ENCODE results near the gene LAMA3.

Gene LAMA3

DNA sequence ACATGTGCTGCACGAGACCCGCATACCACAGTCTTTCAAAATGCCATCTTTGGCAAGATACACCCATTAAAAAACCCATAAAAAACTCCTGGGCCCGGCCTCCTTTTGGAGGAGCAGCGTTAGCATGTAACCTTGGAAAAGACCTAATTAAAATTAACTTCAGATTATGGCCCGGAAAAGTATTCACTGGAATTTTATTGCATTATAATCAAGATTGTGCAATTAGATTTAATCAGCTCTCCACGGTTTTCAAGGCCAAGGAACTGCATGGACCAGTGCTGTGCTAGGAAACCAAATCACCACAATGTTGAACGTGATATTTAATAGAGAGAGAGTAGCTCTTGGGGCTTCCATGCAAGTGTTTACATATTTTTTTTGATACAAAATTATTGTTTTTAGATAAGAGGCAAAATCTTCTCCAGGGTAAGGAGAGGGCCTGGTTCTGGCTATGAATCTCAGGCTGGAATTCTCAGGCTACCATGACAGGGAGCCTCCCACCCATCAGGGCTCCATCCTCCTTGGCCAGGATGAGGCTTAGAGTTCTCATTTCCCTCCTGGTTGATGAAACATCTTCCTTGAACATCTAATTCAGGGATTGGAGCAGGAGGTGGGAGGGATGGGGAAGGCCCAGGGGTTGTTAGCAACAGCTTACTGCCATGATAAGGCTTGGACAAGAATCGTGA lies 243.3 kb downstream of the LAMA3 start:
- no peaks in the 10 kb centered on the region for H3F3A ChIP-seq (ENCODE audit: low read depth)
- H3K79me2 ChIP-seq (ENCODE audit: insufficient read depth, low read length), result no peaks in the 10 kb centered on the region
- H3K4me1 ChIP-seq (ENCODE audit: insufficient read depth, low read length, poor library complexity, severe bottlenecking), result peaks cover 7% of the 10 kb centered on the region
- H3K36me3 ChIP-seq (ENCODE audit: insufficient read depth, low read length), result no peaks in the 10 kb centered on the region
- H4K20me1 ChIP-seq (ENCODE audit: insufficient read depth, low read length, poor library complexity, severe bottlenecking), result no peaks in the 10 kb centered on the region
- no peak overlapping the region for H3K4me2 ChIP-seq (ENCODE audit: low read depth, low read length, poor library complexity, severe bottlenecking)
- no peak for TF ChIP-seq EZH2phosphoT487 (IDR thresholded peaks at IDR 0.05; ENCODE audit: borderline replicate concordance)
- TF ChIP-seq, protein P1, sequence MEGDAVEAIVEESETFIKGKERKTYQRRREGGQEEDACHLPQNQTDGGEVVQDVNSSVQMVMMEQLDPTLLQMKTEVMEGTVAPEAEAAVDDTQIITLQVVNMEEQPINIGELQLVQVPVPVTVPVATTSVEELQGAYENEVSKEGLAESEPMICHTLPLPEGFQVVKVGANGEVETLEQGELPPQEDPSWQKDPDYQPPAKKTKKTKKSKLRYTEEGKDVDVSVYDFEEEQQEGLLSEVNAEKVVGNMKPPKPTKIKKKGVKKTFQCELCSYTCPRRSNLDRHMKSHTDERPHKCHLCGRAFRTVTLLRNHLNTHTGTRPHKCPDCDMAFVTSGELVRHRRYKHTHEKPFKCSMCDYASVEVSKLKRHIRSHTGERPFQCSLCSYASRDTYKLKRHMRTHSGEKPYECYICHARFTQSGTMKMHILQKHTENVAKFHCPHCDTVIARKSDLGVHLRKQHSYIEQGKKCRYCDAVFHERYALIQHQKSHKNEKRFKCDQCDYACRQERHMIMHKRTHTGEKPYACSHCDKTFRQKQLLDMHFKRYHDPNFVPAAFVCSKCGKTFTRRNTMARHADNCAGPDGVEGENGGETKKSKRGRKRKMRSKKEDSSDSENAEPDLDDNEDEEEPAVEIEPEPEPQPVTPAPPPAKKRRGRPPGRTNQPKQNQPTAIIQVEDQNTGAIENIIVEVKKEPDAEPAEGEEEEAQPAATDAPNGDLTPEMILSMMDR (conservative IDR thresholded peaks at IDR 0.05; ENCODE audit: low read length), result no peak
- no peaks in the 10 kb centered on the region for H3K27me3 ChIP-seq (ENCODE audit: insufficient read depth, low read length, poor library complexity, severe bottlenecking)
- no peak overlapping the region for H3K4me3 ChIP-seq (ENCODE audit: low read length, poor library complexity, severe bottlenecking)
- no peak overlapping the region for H3K9ac ChIP-seq (ENCODE audit: low read depth, low read length, poor library complexity, severe bottlenecking)
- no peak overlapping the region for H2AFZ ChIP-seq (ENCODE audit: low read length)
- no peaks in the 10 kb centered on the region for H3K9me3 ChIP-seq (ENCODE audit: insufficient read depth, low read depth, low read length)
- H3K9me2 ChIP-seq (replicated peaks; ENCODE audit: low read depth, low read length), result no peaks in the 10 kb centered on the region

DNA sequence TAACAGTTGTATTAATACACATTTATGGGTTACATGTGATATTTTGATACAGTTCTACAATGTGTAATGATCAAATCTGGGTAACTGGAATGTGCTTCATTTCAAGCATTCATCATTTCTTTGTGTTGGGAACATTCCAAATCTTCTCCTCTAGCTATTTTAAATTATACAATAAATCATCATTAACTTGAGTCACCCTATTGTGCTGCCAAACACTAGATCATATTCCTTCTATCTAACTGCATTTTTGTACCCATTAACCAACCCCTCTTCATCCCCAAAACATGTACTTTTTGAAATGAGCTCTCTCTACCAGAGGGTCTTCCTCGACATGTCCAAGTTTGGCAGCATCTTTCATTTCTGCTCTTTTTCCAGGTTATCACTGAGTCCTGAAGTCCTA lies 244.2 kb downstream of the LAMA3 start:
- Histone ChIP-seq H3K4me1 (ENCODE audit: insufficient read depth, low read length, poor library complexity, severe bottlenecking) (peaks cover 14% of the 10 kb centered on the region), H3K4me3 (ENCODE audit: low read length, poor library complexity, severe bottlenecking) (no peak overlapping the region), H3K9me3 (ENCODE audit: insufficient read depth, low read depth, low read length) (no peaks in the 10 kb centered on the region), H3K9me2 (replicated peaks; ENCODE audit: low read depth, low read length) (no peaks in the 10 kb centered on the region), H4K20me1 (ENCODE audit: insufficient read depth, low read length, poor library complexity, severe bottlenecking) (no peaks in the 10 kb centered on the region), H3K9ac (ENCODE audit: low read depth, low read length, poor library complexity, severe bottlenecking) (no peak overlapping the region), H3K36me3 (ENCODE audit: insufficient read depth, low read length) (no peaks in the 10 kb centered on the region), H3K4me2 (ENCODE audit: low read depth, low read length, poor library complexity, severe bottlenecking) (no peak overlapping the region), H3F3A (ENCODE audit: low read depth) (no peaks in the 10 kb centered on the region), H3K79me2 (ENCODE audit: insufficient read depth, low read length) (no peaks in the 10 kb centered on the region), H2AFZ (ENCODE audit: low read length) (no peak overlapping the region), H3K27me3 (ENCODE audit: insufficient read depth, low read length, poor library complexity, severe bottlenecking) (no peaks in the 10 kb centered on the region)
- TF ChIP-seq, protein P1 (conservative IDR thresholded peaks at IDR 0.05; ENCODE audit: low read length), result no peak
- no peak for TF ChIP-seq EZH2phosphoT487 (IDR thresholded peaks at IDR 0.05; ENCODE audit: borderline replicate concordance)

DNA sequence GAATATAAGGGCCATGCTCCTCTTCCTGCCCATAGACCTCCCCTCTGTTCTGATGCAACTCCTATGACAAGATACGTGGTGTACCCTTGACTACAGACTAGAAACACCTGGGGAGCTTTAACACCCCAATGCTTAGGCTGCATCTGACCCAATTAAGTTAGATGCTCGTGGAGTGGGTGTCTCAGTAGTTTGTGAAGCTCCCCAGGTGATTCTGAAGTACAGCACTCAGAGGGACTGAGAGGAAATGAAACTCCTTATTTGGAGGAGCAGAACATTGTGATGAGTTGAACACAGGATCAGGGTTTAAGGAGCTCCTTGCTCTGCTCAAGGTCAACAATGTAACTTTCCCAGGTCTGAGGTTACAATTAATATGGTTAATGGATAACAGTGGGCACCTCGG lies 245.0 kb downstream of the LAMA3 start:
- Histone ChIP-seq H3K4me1 (ENCODE audit: insufficient read depth, low read length, poor library complexity, severe bottlenecking) (peaks cover 21% of the 10 kb centered on the region), H3K9me3 (ENCODE audit: insufficient read depth, low read depth, low read length) (no peaks in the 10 kb centered on the region), H4K20me1 (ENCODE audit: insufficient read depth, low read length, poor library complexity, severe bottlenecking) (no peaks in the 10 kb centered on the region), H2AFZ (ENCODE audit: low read length) (0 out of 2 replicates have a peak overlapping the region, but pooled peaks have one; percentile 38), H3K9ac (ENCODE audit: low read depth, low read length, poor library complexity, severe bottlenecking) (no peak overlapping the region), H3K79me2 (ENCODE audit: insufficient read depth, low read length) (no peaks in the 10 kb centered on the region), H3K4me3 (ENCODE audit: low read length, poor library complexity, severe bottlenecking) (no peak overlapping the region), H3K4me2 (ENCODE audit: low read depth, low read length, poor library complexity, severe bottlenecking) (no peak overlapping the region), H3K27me3 (ENCODE audit: insufficient read depth, low read length, poor library complexity, severe bottlenecking) (no peaks in the 10 kb centered on the region), H3F3A (ENCODE audit: low read depth) (no peaks in the 10 kb centered on the region), H3K36me3 (ENCODE audit: insufficient read depth, low read length) (no peaks in the 10 kb centered on the region), H3K9me2 (replicated peaks; ENCODE audit: low read depth, low read length) (no peaks in the 10 kb centered on the region)
- TF ChIP-seq EZH2phosphoT487 (IDR thresholded peaks at IDR 0.05; ENCODE audit: borderline replicate concordance), result no peak
- TF ChIP-seq, protein P1 (conservative IDR thresholded peaks at IDR 0.05; ENCODE audit: low read length), result no peak

Data from Loucy (cell line).